OCI-LY1 (cell line): ENCODE data around the gene GMEB2.

ENCODE experiments used
- CTCF ChIP-seq: fragments of 200-600 bp; sonication (generic), shearing (Covaris generic); IDR thresholded peaks from 2 replicates; pipeline ENCODE4 v1.5.1; 2017; ENCODE audit warnings: mild to moderate bottlenecking, antibody characterized with exemption, low read length, moderate library complexity, mixed read lengths
- EZH2 ChIP-seq: fragments of 200-600 bp; sonication (generic), shearing (Covaris generic); IDR thresholded peaks from 2 replicates; pipeline ENCODE4 v1.8.0; 2017; ENCODE audit warnings: borderline replicate concordance, mixed run types, mild to moderate bottlenecking, antibody characterized with exemption, low read length, moderate library complexity, mixed read lengths

- no peak for TF ChIP-seq CTCF
- TF ChIP-seq EZH2, result no peak
Measured at GRCh38 chr20:63653041-63653973, 26.4 kb upstream of the GMEB2 start, which contains the start of gene STMN3.
